Lower leg skin (tissue), 3 donors: ENCODE data around the gene MALSU1.

Experiments used
- CTCF ChIP-seq, 3 donors: fragments of 450-650 bp; IDR thresholded peaks; one replicate each; pipeline ENCODE4 v1.5.1; 2016; ENCODE audit warnings: antibody characterized with exemption in 3 of 3, mild to moderate bottlenecking in 3 of 3, moderate library complexity in 2 of 3
- POLR2A ChIP-seq, 2 donors: fragments of 450-650 bp; IDR thresholded peaks; one replicate each; pipeline ENCODE4 v1.6.1; 2016 to 2017; ENCODE audit warnings: antibody characterized with exemption in 2 of 2, mild to moderate bottlenecking in 1 of 2, moderate library complexity in 1 of 2

GRCh38 chr7:23292623-23293022 is 6.5 kb upstream of the MALSU1 start:
- TF ChIP-seq POLR2A (IDR thresholded peaks at IDR 0.05) (no peak), CTCF (IDR thresholded peaks at IDR 0.05) (no peak)
